ENCODE results near the gene ESPN. TPM values are rescaled to one million over a fixed set of nuclear protein-coding genes. Genes with fewer than 3 reads are reported as not detected.

Gene ESPN
- total RNA-seq, 2 experiments from 2014 or later, result 2.0 to 3.9 TPM

- intact Hi-C loops (cut with DNase I, micrococcal nuclease), result no loop called here
- peaks cover 7% of the 10 kb centered on the region for H3K4me1 Mint-ChIP-seq (ENCODE audit: low read depth)
- H3K4me3 ChIP-seq (ENCODE audit: low read length), result no peak overlapping the region
- H3K27ac Mint-ChIP-seq, result no peak overlapping the region
- H3K4me1 ChIP-seq (ENCODE audit: insufficient read depth, low read length), result peaks cover 22% of the 10 kb centered on the region
- peaks cover 19 to 21% of the 10 kb centered on the region in 2 experiments for H3K27me3 ChIP-seq (ENCODE audit: control insufficient read depth in 1 of 2, insufficient read depth in 2 of 2, low read length in 2 of 2)
- ChIA-PET CTCF (no interaction called here), POLR2A (no interaction called here)
- ATAC-seq (ENCODE audit: poor library complexity) (no peak), DNase-seq (no peak)
- H3K27ac ChIP-seq (ENCODE audit: low read depth in 1 of 2, low read length in 2 of 2), result no peak overlapping the region
- no peaks in the 10 kb centered on the region for H3K9me3 Mint-ChIP-seq
- H3K9me3 ChIP-seq (ENCODE audit: control insufficient read depth in 1 of 2, insufficient read depth in 1 of 2, low read length in 2 of 2), result peaks cover 0 to 9% of the 10 kb centered on the region in 2 experiments
- H3K36me3 Mint-ChIP-seq (ENCODE audit: low read depth), result no peaks in the 10 kb centered on the region
- no peak for TF ChIP-seq CTCF (IDR thresholded peaks at IDR 0.05)
- H3K4me3 Mint-ChIP-seq, result no peak overlapping the region
- no peaks in the 10 kb centered on the region for H3K36me3 ChIP-seq (ENCODE audit: insufficient read depth, low read length)
- peaks cover 39% of the 10 kb centered on the region for H3K27me3 Mint-ChIP-seq
Measured at GRCh38 chr1:6483761-6484117, 59.2 kb downstream of the ESPN start.

- no peak for DNase-seq
- ChIA-PET POLR2A (no interaction called here), CTCF (no interaction called here)
- H3K4me3 ChIP-seq (ENCODE audit: low read length), result no peak overlapping the region
- Mint-ChIP-seq H3K27me3 (peaks cover 39% of the 10 kb centered on the region), H3K27ac (no peak overlapping the region), H3K4me1 (ENCODE audit: low read depth) (peaks cover 7% of the 10 kb centered on the region), H3K36me3 (ENCODE audit: low read depth) (no peaks in the 10 kb centered on the region), H3K4me3 (peak overlapping the region; percentile 15), H3K9me3 (no peaks in the 10 kb centered on the region)
- peaks cover 19 to 21% of the 10 kb centered on the region in 2 experiments for H3K27me3 ChIP-seq (ENCODE audit: control insufficient read depth in 1 of 2, insufficient read depth in 2 of 2, low read length in 2 of 2)
- TF ChIP-seq CTCF (IDR thresholded peaks at IDR 0.05), result no peak
- H3K27ac ChIP-seq (ENCODE audit: low read depth in 1 of 2, low read length in 2 of 2), result no peak overlapping the region
- no peaks in the 10 kb centered on the region for H3K36me3 ChIP-seq (ENCODE audit: insufficient read depth, low read length)
- ATAC-seq (ENCODE audit: poor library complexity), result no peak
- intact Hi-C loops (cut with DNase I, micrococcal nuclease), result no loop called here
- H3K9me3 ChIP-seq (ENCODE audit: control insufficient read depth in 1 of 2, insufficient read depth in 1 of 2, low read length in 2 of 2), result peaks cover 0 to 9% of the 10 kb centered on the region in 2 experiments
- H3K4me1 ChIP-seq (ENCODE audit: insufficient read depth, low read length), result peaks cover 26% of the 10 kb centered on the region
Measured at GRCh38 chr1:6484826-6485167, 60.2 kb downstream of the ESPN start.

GRCh38 chr1:6485168-6486101, 60.9 kb downstream of the ESPN start:
- peaks cover 39% of the 10 kb centered on the region for H3K27me3 Mint-ChIP-seq
- Histone ChIP-seq H3K27me3 (ENCODE audit: control insufficient read depth in 1 of 2, insufficient read depth in 2 of 2, low read length in 2 of 2) (peaks cover 19 to 21% of the 10 kb centered on the region in 2 experiments), H3K4me1 (ENCODE audit: insufficient read depth, low read length) (peaks cover 33% of the 10 kb centered on the region), H3K4me3 (ENCODE audit: low read length) (no peak overlapping the region), H3K9me3 (ENCODE audit: control insufficient read depth in 1 of 2, insufficient read depth in 1 of 2, low read length in 2 of 2) (peaks cover 0 to 9% of the 10 kb centered on the region in 2 experiments), H3K36me3 (ENCODE audit: insufficient read depth, low read length) (no peaks in the 10 kb centered on the region), H3K27ac (ENCODE audit: low read depth in 1 of 2, low read length in 2 of 2) (no peak overlapping the region)
- H3K4me3 Mint-ChIP-seq, result no peak overlapping the region
- H3K9me3 Mint-ChIP-seq, result no peaks in the 10 kb centered on the region
- CTCF ChIA-PET, result interaction anchor here (0.6 to 1.4 kb wide), 5 partner anchors 10 to 81 kb away, joined by 3 read pairs; no protein-coding TSS in a partner anchor
- H3K27ac Mint-ChIP-seq, result no peak overlapping the region
- H3K4me1 Mint-ChIP-seq (ENCODE audit: low read depth), result peaks cover 7% of the 10 kb centered on the region
- H3K36me3 Mint-ChIP-seq (ENCODE audit: low read depth), result no peaks in the 10 kb centered on the region
- ATAC-seq (ENCODE audit: poor library complexity), result no peak
- intact Hi-C loops (cut with DNase I, micrococcal nuclease), result loop anchor here (1.0 to 2.0 kb wide), 3 partner anchors 69 to 161 kb away; partner anchors contain the start of genes NOL9 (in 2 of the 2) and TAS1R1 (in 1 of the 2)
- DNase-seq, result peak in 1 of 14 experiments; percentile 48
- no peak for TF ChIP-seq CTCF (IDR thresholded peaks at IDR 0.05)
- POLR2A ChIA-PET, result interaction anchor here (0.6 to 3.5 kb wide), 3 partner anchors 13 to 69 kb away, joined by 3 to 9 read pairs (median 3); partner anchors contain the start of genes NOL9 and TAS1R1
